Measurements from ENCODE around the gene NRSN2. TPM values are rescaled to one million over a fixed set of nuclear protein-coding genes. Genes with fewer than 3 reads are reported as not detected.
"Not testable (repeated sequence)": the region's sequence is repeated elsewhere in the genome, so short reads cannot be mapped to it uniquely, and the experiment has no call there.

Gene NRSN2
- polyA plus RNA-seq, 1 experiment = 35.6 TPM

DNA sequence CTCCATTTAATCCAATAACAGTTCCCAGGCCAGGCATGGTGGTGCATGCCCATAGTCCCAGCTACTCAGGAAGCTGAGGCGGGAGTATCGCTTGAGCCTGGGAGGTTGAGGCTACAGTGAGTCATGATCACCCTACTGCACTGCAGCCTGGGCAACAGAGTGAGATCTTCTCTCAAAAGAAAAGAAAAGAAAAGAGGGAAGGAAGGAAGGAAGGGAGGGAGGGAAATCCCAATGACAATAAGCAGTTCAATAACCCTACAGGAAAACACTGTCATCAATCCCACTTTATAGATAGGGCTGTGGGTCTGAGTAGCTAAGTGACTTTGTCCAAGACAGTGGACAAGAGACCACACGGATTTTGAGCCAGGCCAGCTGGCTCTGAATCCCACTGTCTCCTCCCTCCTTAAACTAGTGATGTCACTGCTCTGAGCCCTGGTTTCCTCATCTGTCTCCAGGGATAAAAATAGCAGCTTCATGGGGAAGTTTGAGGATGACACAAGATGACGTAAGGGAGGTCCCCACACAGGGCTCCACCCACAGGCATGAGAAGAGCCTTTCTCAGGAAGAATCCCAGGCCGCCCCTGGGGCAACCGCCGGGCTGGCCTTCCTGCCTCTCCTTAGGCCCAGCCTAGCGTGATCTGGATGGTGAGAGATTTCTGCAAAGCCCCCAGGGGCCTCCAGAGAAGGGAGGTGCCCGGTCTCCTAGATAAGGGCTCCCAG is 26.4 kb downstream of the NRSN2 start:
- no peak for TF ChIP-seq CTCF (IDR thresholded peaks at IDR 0.05; ENCODE audit: low read depth, low read length)
- peak overlapping the region; percentile 68 for H3K27ac ChIP-seq (ENCODE audit: low read depth, low read length)
- no peak overlapping the region for H3K4me3 ChIP-seq (ENCODE audit: low read depth, low read length)
- no peak for DNase-seq (ENCODE audit: low read depth, low spot score)
- CTCF ChIA-PET = interaction anchor here (3.2 kb wide), 1 partner anchor 19 kb away, joined by 26 read pairs; no protein-coding TSS in a partner anchor
- peaks cover 3% of the 10 kb centered on the region; the same call in 1 of the 2 replicates for H3K9me3 ChIP-seq (ENCODE audit: control insufficient read depth, insufficient read depth, low read length)
- POLR2A ChIA-PET = no interaction called here
- no peaks in the 10 kb centered on the region for H3K27me3 ChIP-seq (ENCODE audit: control insufficient read depth, insufficient read depth, low read length)

- no peak overlapping the region for H3K27ac ChIP-seq (ENCODE audit: low read depth, low read length)
- no peaks in the 10 kb centered on the region for H3K27me3 ChIP-seq (ENCODE audit: control insufficient read depth, insufficient read depth, low read length)
- H3K4me3 ChIP-seq (ENCODE audit: low read depth, low read length) = no peak overlapping the region
- no peak for DNase-seq (ENCODE audit: low read depth, low spot score)
- POLR2A ChIA-PET = no interaction called here
- CTCF ChIA-PET = interaction anchor here (1.3 kb wide), 1 partner anchor 21 kb away, joined by 4 read pairs; no protein-coding TSS in a partner anchor
- H3K9me3 ChIP-seq (ENCODE audit: control insufficient read depth, insufficient read depth, low read length) = peaks cover 3% of the 10 kb centered on the region; the same call in 1 of the 2 replicates
- TF ChIP-seq CTCF (IDR thresholded peaks at IDR 0.05; ENCODE audit: low read depth, low read length) = no peak
Observed at GRCh38 chr20:375265-375889, 28.5 kb downstream of the NRSN2 start.

- no peak for TF ChIP-seq CTCF (IDR thresholded peaks at IDR 0.05; ENCODE audit: low read depth, low read length)
- CTCF ChIA-PET = no interaction called here
- H3K9me3 ChIP-seq (ENCODE audit: control insufficient read depth, insufficient read depth, low read length) = peaks cover 3% of the 10 kb centered on the region; the same call in 1 of the 2 replicates
- H3K27me3 ChIP-seq (ENCODE audit: control insufficient read depth, insufficient read depth, low read length) = no peaks in the 10 kb centered on the region
- H3K4me3 ChIP-seq (ENCODE audit: low read depth, low read length) = no peak overlapping the region
- POLR2A ChIA-PET = no interaction called here
- no peak overlapping the region for H3K27ac ChIP-seq (ENCODE audit: low read depth, low read length)
- DNase-seq (ENCODE audit: low read depth, low spot score) = no peak
Observed at GRCh38 chr20:376089-376488, 29.2 kb downstream of the NRSN2 start.

GRCh38 chr20:376750-377149 is 29.8 kb downstream of the NRSN2 start:
- no peaks in the 10 kb centered on the region for H3K27me3 ChIP-seq (ENCODE audit: control insufficient read depth, insufficient read depth, low read length)
- ChIA-PET CTCF (no interaction called here), POLR2A (no interaction called here)
- peaks cover 3% of the 10 kb centered on the region; the same call in 1 of the 2 replicates for H3K9me3 ChIP-seq (ENCODE audit: control insufficient read depth, insufficient read depth, low read length)
- H3K4me3 ChIP-seq (ENCODE audit: low read depth, low read length) = no peak overlapping the region
- no peak for TF ChIP-seq CTCF (IDR thresholded peaks at IDR 0.05; ENCODE audit: low read depth, low read length)
- no peak for DNase-seq (ENCODE audit: low read depth, low spot score)
- H3K27ac ChIP-seq (ENCODE audit: low read depth, low read length) = no peak overlapping the region

GRCh38 chr20:377578-377977 is 30.7 kb downstream of the NRSN2 start:
- H3K27ac ChIP-seq (ENCODE audit: low read depth, low read length); H3K4me3 ChIP-seq (ENCODE audit: low read depth, low read length); H3K9me3 ChIP-seq (ENCODE audit: control insufficient read depth, insufficient read depth, low read length); POLR2A ChIA-PET; H3K27me3 ChIP-seq (ENCODE audit: control insufficient read depth, insufficient read depth, low read length); DNase-seq (ENCODE audit: low read depth, low spot score): not testable (repeated sequence)
- CTCF ChIA-PET = interaction anchor here (0.7 kb wide), 1 partner anchor 47 kb away, joined by 3 read pairs; no protein-coding TSS in a partner anchor

Data from AG04450 (cell line).